H9 (cell line): ENCODE data around the gene FBXO34. TPM values are rescaled to one million over a fixed set of nuclear protein-coding genes. Genes with fewer than 3 reads are reported as not detected.
A peak's percentile ranks its signal among the peaks of the same experiment; 100 is the strongest.

Source experiments
- DNase-seq: peaks from one replicate; pipeline ENCODE4 v3.0.0-alpha.2; 2017
- H2AFZ ChIP-seq: one replicate; pipeline ENCODE4 v1.6.1; 2013; ENCODE audit warnings: mild to moderate bottlenecking, low read length, control low read depth, moderate library complexity
- H2AK5ac ChIP-seq: 2 replicates; pipeline ENCODE4 v1.6.1; 2013; ENCODE audit warnings: low read length, control low read depth, mixed read lengths; ENCODE audit not compliant: insufficient read length
- H2BK120ac ChIP-seq: one replicate; pipeline ENCODE4 v1.6.1; 2013; ENCODE audit warnings: low read depth, mild to moderate bottlenecking, low read length, control low read depth, inconsistent platforms; ENCODE audit not compliant: poor library complexity, severe bottlenecking
- H2BK12ac ChIP-seq: 2 replicates; pipeline ENCODE4 v1.6.1; 2013; ENCODE audit warnings: low read length, control low read depth, mixed read lengths, low read depth; ENCODE audit not compliant: insufficient read length
- H2BK15ac ChIP-seq: 2 replicates; pipeline ENCODE4 v1.6.1; 2013; ENCODE audit warnings: low read depth, low read length, control low read depth
- H2BK20ac ChIP-seq: one replicate; pipeline ENCODE4 v1.6.1; 2013; ENCODE audit warnings: low read depth, mild to moderate bottlenecking, low read length, control low read depth, inconsistent platforms; ENCODE audit not compliant: poor library complexity, severe bottlenecking
- H2BK5ac ChIP-seq: 2 replicates; pipeline ENCODE4 v1.6.1; 2013; ENCODE audit warnings: low read length, control low read depth, mixed read lengths; ENCODE audit not compliant: insufficient read length
- H3K14ac ChIP-seq: 2 replicates; pipeline ENCODE4 v1.6.1; 2013; ENCODE audit warnings: low read length, control low read depth; ENCODE audit not compliant: insufficient read depth
- H3K18ac ChIP-seq: 2 replicates; pipeline ENCODE4 v1.6.1; 2013; ENCODE audit warnings: low read depth, mild to moderate bottlenecking, mixed read lengths, low read length, control low read depth; ENCODE audit not compliant: insufficient read length
- H3K23ac ChIP-seq: 2 replicates; pipeline ENCODE4 v1.6.1; 2013; ENCODE audit warnings: low read length, control low read depth, mixed read lengths, low read depth; ENCODE audit not compliant: insufficient read length
- H3K23me2 ChIP-seq: 2 replicates; pipeline ENCODE4 v1.6.1; 2013; ENCODE audit warnings: low read depth, mild to moderate bottlenecking, mixed read lengths, low read length, control low read depth; ENCODE audit not compliant: insufficient read length, poor library complexity, severe bottlenecking
- H3K27ac ChIP-seq: 2 replicates; pipeline ENCODE4 v1.5.1; 2013; ENCODE audit warnings: low read length, control low read depth, mixed read lengths, low read depth; ENCODE audit not compliant: insufficient read length
- H3K27me3 ChIP-seq: 2 replicates; pipeline ENCODE4 v1.6.1; 2013; ENCODE audit warnings: low read length, control low read depth, inconsistent platforms; ENCODE audit not compliant: insufficient read depth
- H3K4ac ChIP-seq: 2 replicates; pipeline ENCODE4 v1.6.1; 2013; ENCODE audit warnings: low read depth, mild to moderate bottlenecking, control low read depth, inconsistent platforms, low read length, moderate library complexity
- H3K4me1 ChIP-seq: 2 replicates; pipeline ENCODE4 v1.6.1; 2013; ENCODE audit warnings: low read length, control low read depth, inconsistent platforms; ENCODE audit not compliant: insufficient read depth
- H3K4me2 ChIP-seq: 2 replicates; pipeline ENCODE4 v1.6.1; 2013; ENCODE audit warnings: low read length, control low read depth, mixed read lengths; ENCODE audit not compliant: insufficient read length, insufficient read depth
- H3K56ac ChIP-seq: 2 replicates; pipeline ENCODE4 v1.6.1; 2013; ENCODE audit warnings: low read depth, mild to moderate bottlenecking, mixed read lengths, low read length, control low read depth; ENCODE audit not compliant: insufficient read length
- H3K79me1 ChIP-seq: 2 replicates; pipeline ENCODE4 v1.6.1; 2013; ENCODE audit warnings: low read depth, mild to moderate bottlenecking, moderate library complexity, low read length, control low read depth, inconsistent platforms; ENCODE audit not compliant: insufficient read depth, poor library complexity, severe bottlenecking
- H3K79me2 ChIP-seq: 2 replicates; pipeline ENCODE4 v1.6.1; 2013; ENCODE audit warnings: low read length, control low read depth, inconsistent platforms; ENCODE audit not compliant: insufficient read depth
- H3K9ac ChIP-seq: 2 replicates; pipeline ENCODE4 v1.6.1; 2013; ENCODE audit warnings: low read length, control low read depth, mixed read lengths; ENCODE audit not compliant: insufficient read length; ENCODE audit errors: extremely low read depth
- H3K9me3 ChIP-seq: one replicate; pipeline ENCODE4 v1.6.1; 2013; ENCODE audit warnings: low read depth, low read length, inconsistent platforms; ENCODE audit not compliant: control insufficient read depth
- H3T11ph ChIP-seq: one replicate; pipeline ENCODE4 v1.6.1; 2013; ENCODE audit warnings: mild to moderate bottlenecking, low read length, control low read depth, inconsistent platforms
- H4K20me1 ChIP-seq: one replicate; pipeline ENCODE4 v1.6.1; 2013; ENCODE audit not compliant: control insufficient read depth, insufficient read length, insufficient read depth
- H4K5ac ChIP-seq: 2 replicates; pipeline ENCODE4 v1.6.1; 2013; ENCODE audit warnings: low read depth, mild to moderate bottlenecking, mixed read lengths, low read length, control low read depth; ENCODE audit not compliant: insufficient read length
- H4K8ac ChIP-seq: replicated peaks from 2 replicates; pipeline ENCODE4 v1.6.1; 2013; ENCODE audit warnings: low read length, control low read depth, mixed read lengths, low read depth; ENCODE audit not compliant: insufficient read length
- H4K91ac ChIP-seq: 2 replicates; pipeline ENCODE4 v1.6.1; 2013; ENCODE audit warnings: low read depth, mild to moderate bottlenecking, moderate library complexity, mixed read lengths, low read length, control low read depth; ENCODE audit not compliant: insufficient read length
- H3K27ac Mint-ChIP-seq, 3 experiments: 2 replicates in 2 of 3; 3 replicates in 1 of 3; pipeline ENCODE4 v1.8.0; 2020 to 2021; ENCODE audit warnings: mixed read lengths in 3 of 3, mild to moderate bottlenecking in 1 of 3, moderate library complexity in 1 of 3
- H3K27me3 Mint-ChIP-seq: 2 replicates; pipeline ENCODE4 v1.8.0; 2021; ENCODE audit warnings: low read depth, mild to moderate bottlenecking, moderate library complexity, mixed read lengths
- H3K36me3 Mint-ChIP-seq, 3 experiments: 2 replicates in 2 of 3; 3 replicates in 1 of 3; pipeline ENCODE4 v1.8.0; 2020 to 2021; ENCODE audit warnings: low read depth in 3 of 3, mixed read lengths in 3 of 3; ENCODE audit not compliant: insufficient read depth in 1 of 3
- H3K4me1 Mint-ChIP-seq, 2 experiments: 2 replicates each; pipeline ENCODE4 v1.8.0; 2020; ENCODE audit warnings: mixed read lengths in 2 of 2
- H3K4me3 Mint-ChIP-seq, 2 experiments: 2 replicates in 1 of 2; 3 replicates in 1 of 2; pipeline ENCODE4 v1.8.0; 2020 to 2021; ENCODE audit warnings: mild to moderate bottlenecking in 2 of 2, mixed read lengths in 2 of 2, moderate library complexity in 1 of 2
- H3K9me3 Mint-ChIP-seq, 2 experiments: 2 replicates in 1 of 2; 3 replicates in 1 of 2; pipeline ENCODE4 v1.8.0; 2020; ENCODE audit warnings: mild to moderate bottlenecking in 2 of 2, mixed read lengths in 2 of 2, moderate library complexity in 1 of 2
- CTCF ChIP-seq: fragments of 200-600 bp; sonication (generic); conservative IDR thresholded peaks from 3 replicates; pipeline ENCODE4 v1.8.0; 2021; ENCODE audit warnings: antibody characterized with exemption, mild to moderate bottlenecking
- WGBS: extraction: QIAGEN DNeasy Blood & Tissue Kit; methylation state at CpG from one replicate; pipeline ENCODE4 v1.1.7; 2013; ENCODE audit warnings: missing lambda C conversion rate, low lambda C conversion rate, mixed read lengths; ENCODE audit not compliant: insufficient read length; ENCODE audit errors: extremely low coverage; 5-methylcytosine and 5-hydroxymethylcytosine counted together
- total RNA-seq: library from RNA; stranded (reverse); gene quantifications from 2 replicates; pipeline ENCODE4 v1.2.1, GENCODE V29; 2021

FBXO34 gene
- total RNA-seq, 1 experiment from 2014 or later: 12.0 TPM

- Mint-ChIP-seq H3K9me3 (peaks cover 0 to 4% of the 10 kb centered on the region in 2 experiments; a peak in 1 of 5 replicates), H3K27me3 (no peaks in the 10 kb centered on the region; the same call in 1 of the 2 replicates), H3K36me3 (no peaks in the 10 kb centered on the region; a peak in 3 of 7 replicates), H3K4me1 (peaks cover 23 to 31% of the 10 kb centered on the region in 2 experiments), H3K27ac (peak overlapping the region in 1 of 3 experiments; percentile 88; a peak in 1 of 7 replicates), H3K4me3 (peak overlapping the region; percentile 82 to 93)
- Histone ChIP-seq H3K27me3 (no peaks in the 10 kb centered on the region), H2AK5ac (no peak overlapping the region), H3K9me3 (no peaks in the 10 kb centered on the region), H3T11ph (no peak overlapping the region), H3K4ac (no peak overlapping the region), H3K79me1 (no peaks in the 10 kb centered on the region), H3K79me2 (peaks cover 3% of the 10 kb centered on the region; the same call in 1 of the 2 replicates), H4K91ac (no peak overlapping the region), H3K18ac (no peak overlapping the region), H3K56ac (no peak overlapping the region), H3K9ac (peak overlapping the region; percentile 88), H3K14ac (no peak overlapping the region), H4K20me1 (no peaks in the 10 kb centered on the region), H3K23ac (no peak overlapping the region), H3K27ac (no peak overlapping the region), H2BK20ac (no peak overlapping the region), H4K8ac (no peak overlapping the region), H4K5ac (no peak overlapping the region), H3K4me2 (peak overlapping the region; percentile 76), H3K23me2 (peaks cover 4% of the 10 kb centered on the region), H2BK5ac (no peak overlapping the region), H2AFZ (no peak overlapping the region), H2BK15ac (no peak overlapping the region), H3K4me1 (no peaks in the 10 kb centered on the region), H2BK12ac (no peak overlapping the region), H2BK120ac (no peak overlapping the region)
- WGBS: no CpG with 5 or more reads among the region's 1 CpG
- TF ChIP-seq CTCF: no peak
- no peak for DNase-seq
These were observed 1.2 kb downstream of the FBXO34 start for GRCh38 chr14:55272387-55272786.
